ENCODE measurements around the gene MS4A10.
"Not testable (repeated sequence)": the region's sequence is repeated elsewhere in the genome, so short reads cannot be mapped to it uniquely, and the experiment has no call there.

Gene MS4A10

GRCh38 chr11:60786811-60787567 lies 1.9 kb downstream of the MS4A10 start:
- no peak for DNase-seq (ENCODE audit: low read depth in 2 of 2)

GRCh38 chr11:60788401-60789125 lies 3.4 kb downstream of the MS4A10 start:
- DNase-seq (ENCODE audit: low read depth in 2 of 2) = no peak

- no peak for DNase-seq (ENCODE audit: low read depth in 2 of 2)
Measured at GRCh38 chr11:60790726-60791125, 5.6 kb downstream of the MS4A10 start.

GRCh38 chr11:60791153-60791933 lies 6.2 kb downstream of the MS4A10 start:
- DNase-seq (ENCODE audit: low read depth in 2 of 2) = no peak

- no peak for DNase-seq (ENCODE audit: low read depth in 2 of 2)
Measured at GRCh38 chr11:60792521-60792920, 7.4 kb downstream of the MS4A10 start.

GRCh38 chr11:60795291-60795690 lies 10.2 kb downstream of the MS4A10 start:
- DNase-seq (ENCODE audit: low read depth in 2 of 2) = no peak

- no peak for DNase-seq (ENCODE audit: low read depth in 2 of 2)
Measured at GRCh38 chr11:60797846-60798630, 12.9 kb downstream of the MS4A10 start.

GRCh38 chr11:60798631-60799030 lies 13.5 kb downstream of the MS4A10 start:
- no peak for DNase-seq (ENCODE audit: low read depth in 2 of 2)

- DNase-seq (ENCODE audit: low read depth in 2 of 2) = no peak
Measured at GRCh38 chr11:60801194-60801593, 16.1 kb downstream of the MS4A10 start.

- no peak for DNase-seq (ENCODE audit: low read depth in 2 of 2)
Measured at GRCh38 chr11:60803273-60803936, 18.3 kb downstream of the MS4A10 start.

GRCh38 chr11:60809249-60809648 lies 24.1 kb downstream of the MS4A10 start:
- no peak for DNase-seq (ENCODE audit: low read depth in 2 of 2)

- no peak for DNase-seq (ENCODE audit: low read depth in 2 of 2)
Measured at GRCh38 chr11:60809691-60810090, 24.6 kb downstream of the MS4A10 start.

GRCh38 chr11:60810151-60810550 lies 25.0 kb downstream of the MS4A10 start:
- DNase-seq (ENCODE audit: low read depth in 2 of 2) = no peak

- no peak for DNase-seq (ENCODE audit: low read depth in 2 of 2)
Measured at GRCh38 chr11:60810569-60810968, 25.4 kb downstream of the MS4A10 start.

- no peak for DNase-seq (ENCODE audit: low read depth in 2 of 2)
Measured at GRCh38 chr11:60813324-60813723, 28.2 kb downstream of the MS4A10 start.

- DNase-seq (ENCODE audit: low read depth in 2 of 2) = no peak
Measured at GRCh38 chr11:60814112-60814511, 29.0 kb downstream of the MS4A10 start.

GRCh38 chr11:60816590-60817157 lies 31.5 kb downstream of the MS4A10 start:
- no peak for DNase-seq (ENCODE audit: low read depth in 2 of 2)

GRCh38 chr11:60818057-60818456 lies 32.9 kb downstream of the MS4A10 start:
- no peak for DNase-seq (ENCODE audit: low read depth in 2 of 2)

GRCh38 chr11:60821827-60822599 lies 36.9 kb downstream of the MS4A10 start:
- DNase-seq (ENCODE audit: low read depth in 2 of 2) = no peak

- DNase-seq (ENCODE audit: low read depth in 2 of 2) = not testable (repeated sequence)
Measured at GRCh38 chr11:60823745-60824306, 38.7 kb downstream of the MS4A10 start.

Data from stimulated activated CD8-positive, alpha-beta memory T cell treated with anti-CD3 and anti-CD28 coated beads, Interleukin-7, amount 100 ng/mL, for 1 hour (primary cell).